Liver (tissue), 9 donors: Measurements from ENCODE around the gene C3orf18. TPM values are rescaled to one million over a fixed set of nuclear protein-coding genes. Genes with fewer than 3 reads are reported as not detected.

Source experiments
- DNase-seq: peaks from one replicate; pipeline ENCODE4 v3.0.0-alpha.2; 2017; ENCODE audit warnings: low spot score
- H3K27ac ChIP-seq, 2 donors: one replicate each; pipeline ENCODE4 v1.7.0; 2013; ENCODE audit warnings: inconsistent platforms in 2 of 2, low read length in 2 of 2, control low read depth in 1 of 2, low read depth in 1 of 2, mild to moderate bottlenecking in 1 of 2
- H3K27me3 ChIP-seq, 4 donors: one replicate each; pipeline versions ENCODE4 v1.6.1 to v1.7.0; 2013; ENCODE audit warnings: low read length in 3 of 4, inconsistent platforms in 1 of 4, mild to moderate bottlenecking in 1 of 4, moderate library complexity in 1 of 4; ENCODE audit not compliant: control insufficient read depth in 4 of 4, insufficient read depth in 4 of 4
- H3K36me3 ChIP-seq, 4 donors: one replicate each; pipeline versions ENCODE4 v1.6.1 to v1.7.0; 2013; ENCODE audit warnings: low read length in 3 of 4, mild to moderate bottlenecking in 3 of 4, low read depth in 1 of 4, moderate library complexity in 1 of 4; ENCODE audit not compliant: control insufficient read depth in 4 of 4, insufficient read depth in 3 of 4
- H3K4me1 ChIP-seq, 4 donors: one replicate each; pipeline versions ENCODE4 v1.6.1 to v1.7.0; 2013; ENCODE audit warnings: low read length in 3 of 4, mild to moderate bottlenecking in 3 of 4, moderate library complexity in 1 of 4; ENCODE audit not compliant: control insufficient read depth in 4 of 4, insufficient read depth in 4 of 4
- H3K4me3 ChIP-seq, 3 donors: one replicate each; pipeline versions ENCODE4 v1.6.1 to v1.7.0; 2013; ENCODE audit warnings: low read length in 3 of 3, control low read depth in 1 of 3, low read depth in 1 of 3, mild to moderate bottlenecking in 1 of 3
- H3K9ac ChIP-seq, 2 donors: one replicate each; pipeline ENCODE4 v1.7.0; 2013; ENCODE audit warnings: low read length in 2 of 2, mild to moderate bottlenecking in 2 of 2, moderate library complexity in 2 of 2, control low read depth in 1 of 2, low read depth in 1 of 2
- H3K9me3 ChIP-seq, 4 donors: one replicate each; pipeline versions ENCODE4 v1.6.1 to v1.7.0; 2013; ENCODE audit warnings: low read length in 3 of 4; ENCODE audit not compliant: control insufficient read depth in 4 of 4
- EGR1 ChIP-seq, 2 donors: IDR thresholded peaks; 2 replicates each; pipeline ENCODE4 v1.6.1; 2016 to 2018; ENCODE audit warnings: antibody characterized with exemption in 2 of 2, low read depth in 2 of 2
- FOXA1 ChIP-seq: IDR thresholded peaks from 2 replicates; pipeline ENCODE4 v1.6.1; 2016; ENCODE audit warnings: antibody characterized with exemption
- FOXA2 ChIP-seq: IDR thresholded peaks from 2 replicates; pipeline ENCODE4 v1.6.1; 2016; ENCODE audit warnings: antibody characterized with exemption
- GABPA ChIP-seq, 2 donors: IDR thresholded peaks in 1 of 2; conservative IDR thresholded peaks in 1 of 2; 2 replicates each; pipeline ENCODE4 v1.6.1; 2016; ENCODE audit warnings: antibody characterized with exemption in 2 of 2, mild to moderate bottlenecking in 1 of 2, moderate library complexity in 1 of 2
- HNF4A ChIP-seq, 2 donors: conservative IDR thresholded peaks; 2 replicates each; pipeline ENCODE4 v1.6.1; 2016; ENCODE audit warnings: antibody characterized with exemption in 2 of 2, mild to moderate bottlenecking in 2 of 2
- HNF4G ChIP-seq: IDR thresholded peaks from 2 replicates; pipeline ENCODE4 v1.6.1; 2016; ENCODE audit warnings: antibody characterized with exemption
- JUND ChIP-seq, 2 donors: IDR thresholded peaks; 2 replicates each; pipeline ENCODE4 v1.6.1; 2016; ENCODE audit warnings: antibody characterized with exemption in 2 of 2
- NR2F2 ChIP-seq: IDR thresholded peaks from 2 replicates; pipeline ENCODE4 v1.6.1; 2016; ENCODE audit warnings: antibody characterized with exemption
- RXRA ChIP-seq, 2 donors: IDR thresholded peaks; 2 replicates each; pipeline ENCODE4 v1.6.1; 2017 to 2018; ENCODE audit warnings: antibody characterized with exemption in 2 of 2, mild to moderate bottlenecking in 1 of 2
- SP1 ChIP-seq: IDR thresholded peaks from 2 replicates; pipeline ENCODE4 v1.6.1; 2018; ENCODE audit warnings: antibody characterized with exemption, mild to moderate bottlenecking
- TAF1 ChIP-seq: conservative IDR thresholded peaks from 2 replicates; pipeline ENCODE4 v1.6.1; 2016; ENCODE audit warnings: antibody characterized with exemption, mild to moderate bottlenecking
- YY1 ChIP-seq: IDR thresholded peaks from 2 replicates; pipeline ENCODE4 v1.6.1; 2016; ENCODE audit warnings: antibody characterized with exemption, mild to moderate bottlenecking
- WGBS: extraction: QIAGEN DNeasy Blood & Tissue Kit; methylation state at CpG from one replicate; pipeline ENCODE4 v1.1.7; 2013; 5-methylcytosine and 5-hydroxymethylcytosine counted together
- polyA plus RNA-seq, 2 donors: library from polyadenylated mRNA; stranded (reverse) in 1 of 2; unstranded in 1 of 2; fragments of 200-250 nt in 1 of 2; fragments of >200 nt in 1 of 2; fragmentation: Nextera tagmentation in 1 of 2; extraction: Ambion mirVana in 1 of 2; gene quantifications; one replicate each; pipeline versions ENCODE4 v1.2.1 to v1.2.3, GENCODE V29; 2013 to 2015
- total RNA-seq, 2 donors: library from RNA; depleted of rRNA; stranded (reverse); fragments of >200 nt; gene quantifications; one replicate each; pipeline ENCODE4 v1.2.3, GENCODE V29; 2014
- TF ChIP-seq, protein P1 (sequence below): IDR thresholded peaks from 2 replicates; pipeline ENCODE4 v1.6.1; 2016; ENCODE audit warnings: antibody characterized with exemption
- TF ChIP-seq, protein P2 (sequence below): IDR thresholded peaks from 2 replicates; pipeline ENCODE4 v1.6.1; 2016; ENCODE audit warnings: antibody characterized with exemption, mild to moderate bottlenecking
- TF ChIP-seq, protein P3 (sequence below): IDR thresholded peaks from 2 replicates; pipeline ENCODE4 v1.6.1; 2016; ENCODE audit warnings: antibody characterized with exemption
- TF ChIP-seq, protein P4 (sequence below): IDR thresholded peaks from 2 replicates; pipeline ENCODE4 v1.6.1; 2016; ENCODE audit warnings: antibody characterized with exemption
- TF ChIP-seq, protein P5 (sequence below): fragments of 150-350 bp; IDR thresholded peaks from 2 replicates; pipeline ENCODE4 v1.5.1; 2017; ENCODE audit warnings: improper control_type of control experiment, low read depth, low read length; ENCODE audit not compliant: missing input control
- donor health status: healthy.
- donor health status: healthy.
- donor health status: healthy.
- donor health status: healthy.
- donor health status: healthy.

C3orf18 gene
- total and polyA plus RNA-seq, 4 donors = 0.54 to 2.7 (median 1.5) TPM

DNA sequence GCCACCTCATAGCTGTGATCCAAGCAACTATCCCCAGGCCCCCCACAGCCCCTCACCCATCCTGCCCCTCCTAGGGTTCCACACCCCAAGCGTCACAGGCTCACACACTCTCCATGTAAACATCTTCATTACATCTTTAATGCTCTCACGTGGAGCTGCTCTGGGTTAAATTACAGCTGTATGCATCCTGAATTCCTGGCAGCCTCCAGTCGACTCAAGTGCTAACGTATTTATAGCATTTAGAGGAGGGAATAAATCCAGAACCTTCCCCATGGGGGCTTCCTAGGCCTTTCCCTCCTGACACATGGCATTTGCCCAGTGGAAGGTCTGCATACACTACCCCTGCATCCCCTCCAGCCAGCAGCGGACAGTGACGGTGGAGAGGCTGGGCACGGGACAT lies 9.6 kb downstream of the C3orf18 start:
- no peaks in the 10 kb centered on the region for H3K27me3 ChIP-seq
- TF ChIP-seq RXRA (IDR thresholded peaks at IDR 0.05) = no peak
- TF ChIP-seq GABPA (IDR thresholded peaks at IDR 0.05 in 1 of 2, conservative IDR thresholded peaks at IDR 0.05 in 1 of 2) = no peak
- TF ChIP-seq JUND (IDR thresholded peaks at IDR 0.05) = no peak
- TF ChIP-seq, protein P1, sequence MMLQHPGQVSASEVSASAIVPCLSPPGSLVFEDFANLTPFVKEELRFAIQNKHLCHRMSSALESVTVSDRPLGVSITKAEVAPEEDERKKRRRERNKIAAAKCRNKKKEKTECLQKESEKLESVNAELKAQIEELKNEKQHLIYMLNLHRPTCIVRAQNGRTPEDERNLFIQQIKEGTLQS = no peak
- TF ChIP-seq YY1 = no peak
- TF ChIP-seq NR2F2 = no peak
- TF ChIP-seq, protein P2, sequence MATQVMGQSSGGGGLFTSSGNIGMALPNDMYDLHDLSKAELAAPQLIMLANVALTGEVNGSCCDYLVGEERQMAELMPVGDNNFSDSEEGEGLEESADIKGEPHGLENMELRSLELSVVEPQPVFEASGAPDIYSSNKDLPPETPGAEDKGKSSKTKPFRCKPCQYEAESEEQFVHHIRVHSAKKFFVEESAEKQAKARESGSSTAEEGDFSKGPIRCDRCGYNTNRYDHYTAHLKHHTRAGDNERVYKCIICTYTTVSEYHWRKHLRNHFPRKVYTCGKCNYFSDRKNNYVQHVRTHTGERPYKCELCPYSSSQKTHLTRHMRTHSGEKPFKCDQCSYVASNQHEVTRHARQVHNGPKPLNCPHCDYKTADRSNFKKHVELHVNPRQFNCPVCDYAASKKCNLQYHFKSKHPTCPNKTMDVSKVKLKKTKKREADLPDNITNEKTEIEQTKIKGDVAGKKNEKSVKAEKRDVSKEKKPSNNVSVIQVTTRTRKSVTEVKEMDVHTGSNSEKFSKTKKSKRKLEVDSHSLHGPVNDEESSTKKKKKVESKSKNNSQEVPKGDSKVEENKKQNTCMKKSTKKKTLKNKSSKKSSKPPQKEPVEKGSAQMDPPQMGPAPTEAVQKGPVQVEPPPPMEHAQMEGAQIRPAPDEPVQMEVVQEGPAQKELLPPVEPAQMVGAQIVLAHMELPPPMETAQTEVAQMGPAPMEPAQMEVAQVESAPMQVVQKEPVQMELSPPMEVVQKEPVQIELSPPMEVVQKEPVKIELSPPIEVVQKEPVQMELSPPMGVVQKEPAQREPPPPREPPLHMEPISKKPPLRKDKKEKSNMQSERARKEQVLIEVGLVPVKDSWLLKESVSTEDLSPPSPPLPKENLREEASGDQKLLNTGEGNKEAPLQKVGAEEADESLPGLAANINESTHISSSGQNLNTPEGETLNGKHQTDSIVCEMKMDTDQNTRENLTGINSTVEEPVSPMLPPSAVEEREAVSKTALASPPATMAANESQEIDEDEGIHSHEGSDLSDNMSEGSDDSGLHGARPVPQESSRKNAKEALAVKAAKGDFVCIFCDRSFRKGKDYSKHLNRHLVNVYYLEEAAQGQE = no peak
- no peak for TF ChIP-seq TAF1
- TF ChIP-seq EGR1 (IDR thresholded peaks at IDR 0.05; ENCODE audit: low read depth in 2 of 2) = no peak
- TF ChIP-seq HNF4A (conservative IDR thresholded peaks at IDR 0.05) = no peak
- TF ChIP-seq FOXA1 = no peak
- TF ChIP-seq, protein P3, sequence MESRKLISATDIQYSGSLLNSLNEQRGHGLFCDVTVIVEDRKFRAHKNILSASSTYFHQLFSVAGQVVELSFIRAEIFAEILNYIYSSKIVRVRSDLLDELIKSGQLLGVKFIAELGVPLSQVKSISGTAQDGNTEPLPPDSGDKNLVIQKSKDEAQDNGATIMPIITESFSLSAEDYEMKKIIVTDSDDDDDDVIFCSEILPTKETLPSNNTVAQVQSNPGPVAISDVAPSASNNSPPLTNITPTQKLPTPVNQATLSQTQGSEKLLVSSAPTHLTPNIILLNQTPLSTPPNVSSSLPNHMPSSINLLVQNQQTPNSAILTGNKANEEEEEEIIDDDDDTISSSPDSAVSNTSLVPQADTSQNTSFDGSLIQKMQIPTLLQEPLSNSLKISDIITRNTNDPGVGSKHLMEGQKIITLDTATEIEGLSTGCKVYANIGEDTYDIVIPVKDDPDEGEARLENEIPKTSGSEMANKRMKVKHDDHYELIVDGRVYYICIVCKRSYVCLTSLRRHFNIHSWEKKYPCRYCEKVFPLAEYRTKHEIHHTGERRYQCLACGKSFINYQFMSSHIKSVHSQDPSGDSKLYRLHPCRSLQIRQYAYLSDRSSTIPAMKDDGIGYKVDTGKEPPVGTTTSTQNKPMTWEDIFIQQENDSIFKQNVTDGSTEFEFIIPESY = no peak
- TF ChIP-seq HNF4G = no peak
- TF ChIP-seq, protein P4, sequence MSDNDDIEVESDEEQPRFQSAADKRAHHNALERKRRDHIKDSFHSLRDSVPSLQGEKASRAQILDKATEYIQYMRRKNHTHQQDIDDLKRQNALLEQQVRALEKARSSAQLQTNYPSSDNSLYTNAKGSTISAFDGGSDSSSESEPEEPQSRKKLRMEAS = no peak
- no peak overlapping the region for H3K4me3 ChIP-seq
- H3K4me1 ChIP-seq = peaks cover 0 to 2% (median 0%) of the 10 kb centered on the region in 4 donors
- 82% methylated on average over 7 of the region's 7 CpGs for WGBS
- H3K27ac ChIP-seq = no peak overlapping the region
- no peak for DNase-seq
- H3K9ac ChIP-seq = no peak overlapping the region
- no peaks in the 10 kb centered on the region for H3K9me3 ChIP-seq
- H3K36me3 ChIP-seq = no peaks in the 10 kb centered on the region

DNA sequence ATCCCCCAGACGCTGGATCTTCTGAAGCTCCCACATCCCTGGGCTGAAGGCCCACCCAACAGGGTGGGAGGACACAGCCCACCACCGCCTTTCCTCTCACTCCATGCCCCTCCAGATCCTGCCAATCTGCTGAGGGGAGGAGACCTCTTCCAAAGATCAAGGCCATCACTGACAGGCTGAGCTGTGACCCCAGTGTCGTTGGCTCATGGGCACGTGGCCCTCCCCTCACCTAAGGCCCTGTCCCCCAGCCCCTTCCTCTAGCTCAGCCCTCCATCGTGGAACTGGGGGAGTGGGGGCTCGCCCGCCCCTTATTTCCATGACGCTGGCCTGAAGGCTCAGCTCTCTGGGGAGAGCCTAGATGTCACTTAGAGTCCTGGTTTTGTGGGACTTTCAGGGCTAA lies 10.4 kb downstream of the C3orf18 start:
- 56% methylated on average over 8 of the region's 8 CpGs for WGBS
- H3K27me3 ChIP-seq = no peaks in the 10 kb centered on the region
- TF ChIP-seq HNF4G (no peak), FOXA2 (no peak), NR2F2 (no peak), SP1 (no peak), TAF1 (no peak), YY1 (no peak), EGR1 (IDR thresholded peaks at IDR 0.05; ENCODE audit: low read depth in 2 of 2) (no peak), JUND (IDR thresholded peaks at IDR 0.05) (no peak), GABPA (IDR thresholded peaks at IDR 0.05 in 1 of 2, conservative IDR thresholded peaks at IDR 0.05 in 1 of 2) (no peak), RXRA (IDR thresholded peaks at IDR 0.05) (no peak), HNF4A (conservative IDR thresholded peaks at IDR 0.05) (no peak), FOXA1 (no peak)
- TF ChIP-seq, protein P5, sequence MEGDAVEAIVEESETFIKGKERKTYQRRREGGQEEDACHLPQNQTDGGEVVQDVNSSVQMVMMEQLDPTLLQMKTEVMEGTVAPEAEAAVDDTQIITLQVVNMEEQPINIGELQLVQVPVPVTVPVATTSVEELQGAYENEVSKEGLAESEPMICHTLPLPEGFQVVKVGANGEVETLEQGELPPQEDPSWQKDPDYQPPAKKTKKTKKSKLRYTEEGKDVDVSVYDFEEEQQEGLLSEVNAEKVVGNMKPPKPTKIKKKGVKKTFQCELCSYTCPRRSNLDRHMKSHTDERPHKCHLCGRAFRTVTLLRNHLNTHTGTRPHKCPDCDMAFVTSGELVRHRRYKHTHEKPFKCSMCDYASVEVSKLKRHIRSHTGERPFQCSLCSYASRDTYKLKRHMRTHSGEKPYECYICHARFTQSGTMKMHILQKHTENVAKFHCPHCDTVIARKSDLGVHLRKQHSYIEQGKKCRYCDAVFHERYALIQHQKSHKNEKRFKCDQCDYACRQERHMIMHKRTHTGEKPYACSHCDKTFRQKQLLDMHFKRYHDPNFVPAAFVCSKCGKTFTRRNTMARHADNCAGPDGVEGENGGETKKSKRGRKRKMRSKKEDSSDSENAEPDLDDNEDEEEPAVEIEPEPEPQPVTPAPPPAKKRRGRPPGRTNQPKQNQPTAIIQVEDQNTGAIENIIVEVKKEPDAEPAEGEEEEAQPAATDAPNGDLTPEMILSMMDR = no peak
- TF ChIP-seq, protein P4 = no peak
- TF ChIP-seq, protein P2 = no peak
- TF ChIP-seq, protein P1 = no peak

More for the DNA sequence above, 10.4 kb downstream of the C3orf18 start:
- H3K9me3 ChIP-seq = no peaks in the 10 kb centered on the region
- H3K27ac ChIP-seq = no peak overlapping the region
- no peak overlapping the region for H3K4me3 ChIP-seq
- no peak overlapping the region for H3K9ac ChIP-seq
- peaks cover 0 to 2% (median 0%) of the 10 kb centered on the region in 4 donors for H3K4me1 ChIP-seq
- DNase-seq = no peak
- no peaks in the 10 kb centered on the region for H3K36me3 ChIP-seq
